ENCODE results near the gene ADAMTSL4. TPM values are rescaled to one million over a fixed set of nuclear protein-coding genes. Genes with fewer than 3 reads are reported as not detected.

Gene ADAMTSL4
- total and polyA plus RNA-seq, 12 donors = 1.7 to 34.4 (median 9.2) TPM

DNA sequence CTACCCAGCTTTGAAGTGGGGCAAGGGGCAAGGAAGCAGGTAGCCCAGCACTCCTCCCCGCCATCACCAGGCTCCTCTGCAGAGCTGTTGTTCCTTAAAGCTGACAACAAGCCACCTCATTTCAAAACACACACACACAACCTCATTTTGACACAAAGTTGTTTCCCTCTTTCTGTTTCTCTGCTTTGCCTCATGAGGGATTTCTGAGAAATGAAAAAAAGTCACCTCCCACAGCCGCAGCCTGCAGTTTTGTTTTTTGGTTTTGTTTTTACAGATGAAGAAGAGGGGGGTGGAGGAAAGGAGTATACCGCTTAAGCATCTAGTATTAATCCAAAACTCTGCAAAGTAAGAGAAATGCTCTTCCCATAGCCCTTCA, 18.1 kb downstream of the ADAMTSL4 start:
- DNase-seq = peak in 2 of 7 donors; percentile 19 to 57

GRCh38 chr1:150567717-150568593, 18.7 kb downstream of the ADAMTSL4 start:
- intact Hi-C loops (cut with DNase I) = no loop called here
- no peaks in the 10 kb centered on the region for H3K27me3 ChIP-seq
- H3K27ac ChIP-seq = peak overlapping the region; percentile 59 to 100 (median 70)
- H3K36me3 ChIP-seq (replicated peaks in 1 of 2) = peaks cover 0 to 28% of the 10 kb centered on the region in 2 donors
- TF ChIP-seq, protein P1, sequence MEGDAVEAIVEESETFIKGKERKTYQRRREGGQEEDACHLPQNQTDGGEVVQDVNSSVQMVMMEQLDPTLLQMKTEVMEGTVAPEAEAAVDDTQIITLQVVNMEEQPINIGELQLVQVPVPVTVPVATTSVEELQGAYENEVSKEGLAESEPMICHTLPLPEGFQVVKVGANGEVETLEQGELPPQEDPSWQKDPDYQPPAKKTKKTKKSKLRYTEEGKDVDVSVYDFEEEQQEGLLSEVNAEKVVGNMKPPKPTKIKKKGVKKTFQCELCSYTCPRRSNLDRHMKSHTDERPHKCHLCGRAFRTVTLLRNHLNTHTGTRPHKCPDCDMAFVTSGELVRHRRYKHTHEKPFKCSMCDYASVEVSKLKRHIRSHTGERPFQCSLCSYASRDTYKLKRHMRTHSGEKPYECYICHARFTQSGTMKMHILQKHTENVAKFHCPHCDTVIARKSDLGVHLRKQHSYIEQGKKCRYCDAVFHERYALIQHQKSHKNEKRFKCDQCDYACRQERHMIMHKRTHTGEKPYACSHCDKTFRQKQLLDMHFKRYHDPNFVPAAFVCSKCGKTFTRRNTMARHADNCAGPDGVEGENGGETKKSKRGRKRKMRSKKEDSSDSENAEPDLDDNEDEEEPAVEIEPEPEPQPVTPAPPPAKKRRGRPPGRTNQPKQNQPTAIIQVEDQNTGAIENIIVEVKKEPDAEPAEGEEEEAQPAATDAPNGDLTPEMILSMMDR (IDR thresholded peaks at IDR 0.05) = no peak
- TF ChIP-seq POLR2A (IDR thresholded peaks at IDR 0.05) = peak; percentile 3 to 32
- peak in 6 of 7 donors; percentile 73 to 87 (median 80) for DNase-seq
- H3K4me1 ChIP-seq (replicated peaks in 1 of 2) = peaks cover 59 to 100% of the 10 kb centered on the region in 2 donors
- H3K9me3 ChIP-seq (replicated peaks in 1 of 3) = no peaks in the 10 kb centered on the region
- H3K4me3 ChIP-seq = peak overlapping the region in 1 of 4 donors; percentile 28
- WGBS, 4 donors = 13 to 19% (median 15%) methylated on average over 10 of the region's 10 CpGs

More for the DNA sequence above, 18.1 kb downstream of the ADAMTSL4 start:
- H3K27ac ChIP-seq = peak overlapping the region; percentile 59 to 100 (median 70)
- H3K4me3 ChIP-seq = peak overlapping the region in 1 of 4 donors; percentile 28
- H3K4me1 ChIP-seq (replicated peaks in 1 of 2) = peaks cover 62 to 100% of the 10 kb centered on the region in 2 donors
- H3K27me3 ChIP-seq = no peaks in the 10 kb centered on the region
- H3K9me3 ChIP-seq (replicated peaks in 1 of 3) = no peaks in the 10 kb centered on the region
- WGBS, 4 donors = 17 to 47% (median 34%) methylated on average over 3 of the region's 3 CpGs
- H3K36me3 ChIP-seq (replicated peaks in 1 of 2) = peaks cover 0 to 22% of the 10 kb centered on the region in 2 donors
- intact Hi-C loops (cut with DNase I) = no loop called here
- peak in 1 of 2 donors; percentile 4 for TF ChIP-seq POLR2A (IDR thresholded peaks at IDR 0.05)
- TF ChIP-seq, protein P1 (IDR thresholded peaks at IDR 0.05) = no peak

DNA sequence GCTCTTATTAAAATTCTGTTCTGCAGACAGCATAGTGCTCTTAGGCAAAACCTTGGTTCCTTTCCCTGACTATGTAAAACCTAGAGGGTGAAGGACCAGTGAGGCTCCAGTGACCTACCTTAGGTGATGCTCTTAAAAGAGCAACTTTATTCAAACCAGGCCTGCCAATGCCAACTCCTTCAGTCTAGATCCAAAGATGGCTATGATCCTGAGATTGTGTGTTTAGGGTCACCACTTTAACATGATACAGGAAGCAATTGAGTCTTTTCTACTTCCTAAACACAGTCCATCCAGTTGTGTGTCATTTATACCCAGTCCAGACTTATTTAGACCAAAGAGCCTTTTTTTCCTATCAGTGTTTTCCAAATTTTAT, 19.4 kb downstream of the ADAMTSL4 start:
- Histone ChIP-seq H3K4me1 (replicated peaks in 1 of 2) (peaks cover 59 to 100% of the 10 kb centered on the region in 2 donors), H3K9me3 (replicated peaks in 1 of 3) (no peaks in the 10 kb centered on the region), H3K27me3 (no peaks in the 10 kb centered on the region), H3K36me3 (replicated peaks in 1 of 2) (peaks cover 0 to 35% of the 10 kb centered on the region in 2 donors), H3K4me3 (no peak overlapping the region), H3K27ac (peak overlapping the region in 4 of 5 donors; percentile 59 to 100 (median 80))
- DNase-seq = no peak
- intact Hi-C loops (cut with DNase I) = no loop called here
- TF ChIP-seq POLR2A (IDR thresholded peaks at IDR 0.05) = no peak
- TF ChIP-seq, protein P1 (IDR thresholded peaks at IDR 0.05) = no peak

GRCh38 chr1:150572918-150573647, 23.9 kb downstream of the ADAMTSL4 start:
- H3K27me3 ChIP-seq = no peaks in the 10 kb centered on the region
- no peaks in the 10 kb centered on the region for H3K9me3 ChIP-seq (replicated peaks in 1 of 3)
- H3K36me3 ChIP-seq (replicated peaks in 1 of 2) = peaks cover 0 to 75% of the 10 kb centered on the region in 2 donors
- TF ChIP-seq POLR2A (IDR thresholded peaks at IDR 0.05) = peak in 1 of 2 donors; percentile 54
- TF ChIP-seq, protein P1 (IDR thresholded peaks at IDR 0.05) = no peak
- WGBS, 4 donors = 52 to 66% (median 60%) methylated on average over 4 of the region's 4 CpGs
- intact Hi-C loops (cut with DNase I) = no loop called here
- peak in 1 of 7 donors; percentile 6 for DNase-seq
- peak overlapping the region in 1 of 4 donors; percentile 6 for H3K4me3 ChIP-seq
- H3K4me1 ChIP-seq (replicated peaks in 1 of 2) = peaks cover 60 to 81% of the 10 kb centered on the region in 2 donors
- peak overlapping the region in 3 of 5 donors; percentile 44 to 100 (median 45) for H3K27ac ChIP-seq
